Upper lobe of left lung (tissue), 6 donors: ENCODE results near the gene RPS27L. TPM values are rescaled to one million over a fixed set of nuclear protein-coding genes. Genes with fewer than 3 reads are reported as not detected.

ENCODE experiments used
- ATAC-seq, 2 donors: fragments of 200-7000 bp; cut with Tn5 transposase; one replicate each; pipeline ENCODE4 v1.9.1; 2022; ENCODE audit warnings: mild to moderate bottlenecking in 2 of 2, moderate library complexity in 2 of 2; ENCODE audit not compliant: low FRiP score in 2 of 2
- DNase-seq, 2 donors: peaks; one replicate each; pipeline ENCODE4 v3.0.0-alpha.2; 2019 to 2020
- H3K27ac ChIP-seq, 4 donors: fragments of 200-600 bp; sonication (generic); one replicate each; pipeline ENCODE4 v1.5.1; 2016 to 2019
- H3K27me3 ChIP-seq, 4 donors: fragments of 200-600 bp; sonication (generic); one replicate each; pipeline ENCODE4 v1.5.1; 2017 to 2019
- H3K36me3 ChIP-seq, 4 donors: fragments of 200-600 bp; sonication (generic); one replicate each; pipeline ENCODE4 v1.5.1; 2016 to 2019
- H3K4me1 ChIP-seq, 4 donors: fragments of 200-600 bp; sonication (generic); one replicate each; pipeline ENCODE4 v1.5.1; 2018 to 2019
- H3K4me3 ChIP-seq, 4 donors: fragments of 200-600 bp; sonication (generic); one replicate each; pipeline ENCODE4 v1.5.1; 2017 to 2019; ENCODE audit warnings: mild to moderate bottlenecking in 2 of 4, moderate library complexity in 1 of 4
- H3K9me3 ChIP-seq, 4 donors: fragments of 200-600 bp; sonication (generic); one replicate each; pipeline ENCODE4 v1.5.1; 2018 to 2019
- CTCF ChIP-seq, 6 experiments: fragments of 450-650 bp in 4 of 6; fragments of 200-600 bp in 2 of 6; sonication (generic) in 2 of 6; IDR thresholded peaks; one replicate each; pipeline ENCODE4 v1.5.1; 2016 to 2019; ENCODE audit warnings: antibody characterized with exemption in 6 of 6
- EP300 ChIP-seq, 4 donors: sonication (generic); formaldehyde crosslinking; IDR thresholded peaks; one replicate each; pipeline ENCODE4 v1.5.1; 2017; ENCODE audit warnings: antibody characterized with exemption in 4 of 4, control low read depth in 2 of 4
- POLR2A ChIP-seq, 4 donors: fragments of 450-650 bp; IDR thresholded peaks; one replicate each; pipeline ENCODE4 v1.5.1; 2016 to 2017; ENCODE audit warnings: antibody characterized with exemption in 4 of 4, mild to moderate bottlenecking in 2 of 4
- POLR2AphosphoS5 ChIP-seq, 2 donors: sonication (generic); formaldehyde crosslinking; IDR thresholded peaks; one replicate each; pipeline ENCODE4 v1.5.1; 2017; ENCODE audit warnings: antibody characterized with exemption in 2 of 2
- WGBS, 2 donors: methylation state at CpG; one replicate each; pipeline ENCODE4 v1.1.5; 2017 to 2018; 5-methylcytosine and 5-hydroxymethylcytosine counted together
- total RNA-seq, 6 donors: library from RNA; depleted of rRNA in 4 of 6; stranded (reverse); fragments of >200 nt in 4 of 6; gene quantifications; one replicate each; pipeline versions ENCODE4 v1.1.0 to v1.2.1, GENCODE V29; 2016 to 2021
- donor health status: DM: no; HTN: no; CAD: no; lungs with moderate emphysema.
- donor health status: DM: no; HTN: yes; CAD: no; lungs with severe emphysema.

The RPS27L gene
- total RNA-seq, 6 donors from 2014 or later: 30.3 to 165 (median 117) TPM

- H3K4me3 ChIP-seq: peak overlapping the region; percentile 22 to 95 (median 86)
- H3K27me3 ChIP-seq: no peaks in the 10 kb centered on the region
- TF ChIP-seq CTCF (IDR thresholded peaks at IDR 0.05): no peak
- no peak for TF ChIP-seq EP300 (IDR thresholded peaks at IDR 0.05)
- no peak for TF ChIP-seq POLR2A (IDR thresholded peaks at IDR 0.05)
- TF ChIP-seq POLR2AphosphoS5 (IDR thresholded peaks at IDR 0.05): no peak
- no peaks in the 10 kb centered on the region for H3K36me3 ChIP-seq
- 46 to 60% methylated on average over 9 to 10 of the region's 10 CpGs for WGBS, 2 donors
- H3K27ac ChIP-seq: peak overlapping the region in 3 of 4 donors; percentile 95 to 98 (median 98)
- ATAC-seq (no peak), DNase-seq (no peak)
- H3K4me1 ChIP-seq: peaks cover 23 to 37% (median 31%) of the 10 kb centered on the region in 4 donors
- H3K9me3 ChIP-seq: no peaks in the 10 kb centered on the region
Observed at GRCh38 chr15:63188247-63188925, 31.1 kb upstream of the RPS27L start.

GRCh38 chr15:63187589-63188226 is 30.4 kb upstream of the RPS27L start:
- Histone ChIP-seq H3K27ac (no peak overlapping the region), H3K9me3 (no peaks in the 10 kb centered on the region), H3K27me3 (no peaks in the 10 kb centered on the region), H3K36me3 (no peaks in the 10 kb centered on the region), H3K4me3 (no peak overlapping the region), H3K4me1 (peaks cover 16 to 30% (median 24%) of the 10 kb centered on the region in 4 donors)
- ATAC-seq: no peak
- WGBS, 2 donors: 77 to 86% methylated on average over 5 of the region's 5 CpGs
- TF ChIP-seq EP300 (IDR thresholded peaks at IDR 0.05) (no peak), POLR2AphosphoS5 (IDR thresholded peaks at IDR 0.05) (no peak), POLR2A (IDR thresholded peaks at IDR 0.05) (no peak), CTCF (IDR thresholded peaks at IDR 0.05) (no peak)
- DNase-seq: no peak

GRCh38 chr15:63186065-63186464 is 28.8 kb upstream of the RPS27L start:
- H3K4me3 ChIP-seq: no peak overlapping the region
- no peaks in the 10 kb centered on the region for H3K9me3 ChIP-seq
- DNase-seq (no peak), ATAC-seq (no peak)
- no peaks in the 10 kb centered on the region for H3K36me3 ChIP-seq
- H3K27ac ChIP-seq: no peak overlapping the region
- H3K4me1 ChIP-seq: peaks cover 6 to 14% (median 8%) of the 10 kb centered on the region in 4 donors
- WGBS, 2 donors: 58 to 73% methylated on average over 2 of the region's 2 CpGs
- no peak for TF ChIP-seq CTCF (IDR thresholded peaks at IDR 0.05)
- TF ChIP-seq POLR2A (IDR thresholded peaks at IDR 0.05): no peak
- no peak for TF ChIP-seq POLR2AphosphoS5 (IDR thresholded peaks at IDR 0.05)
- TF ChIP-seq EP300 (IDR thresholded peaks at IDR 0.05): no peak
- H3K27me3 ChIP-seq: no peaks in the 10 kb centered on the region

GRCh38 chr15:63185206-63185605 is 27.9 kb upstream of the RPS27L start:
- no peak for TF ChIP-seq POLR2A (IDR thresholded peaks at IDR 0.05)
- no peak for TF ChIP-seq EP300 (IDR thresholded peaks at IDR 0.05)
- TF ChIP-seq CTCF (IDR thresholded peaks at IDR 0.05): no peak
- TF ChIP-seq POLR2AphosphoS5 (IDR thresholded peaks at IDR 0.05): no peak
- no peak overlapping the region for H3K27ac ChIP-seq
- no peaks in the 10 kb centered on the region for H3K36me3 ChIP-seq
- no peak overlapping the region for H3K4me3 ChIP-seq
- H3K4me1 ChIP-seq: peaks cover 5 to 6% (median 6%) of the 10 kb centered on the region in 4 donors
- H3K9me3 ChIP-seq: no peaks in the 10 kb centered on the region
- no peak for DNase-seq
- 51 to 67% methylated on average over 2 of the region's 2 CpGs for WGBS, 2 donors
- H3K27me3 ChIP-seq: no peaks in the 10 kb centered on the region
- ATAC-seq: no peak
